GM18870 (cell line): ENCODE results near the gene DCP1B.
"Not testable (repeated sequence)": the region's sequence is repeated elsewhere in the genome, so short reads cannot be mapped to it uniquely, and the experiment has no call there.

Experiments
- ATAC-seq: cut with Tn5 transposase; IDR thresholded peaks from one replicate; pipeline ENCODE4 v1.9.1; 2021; ENCODE audit warnings: moderate library complexity; ENCODE audit not compliant: unreplicated experiment

Gene DCP1B

GRCh38 chr12:1977109-1977508 lies 27.1 kb downstream of the DCP1B start:
- no peak for ATAC-seq

DNA sequence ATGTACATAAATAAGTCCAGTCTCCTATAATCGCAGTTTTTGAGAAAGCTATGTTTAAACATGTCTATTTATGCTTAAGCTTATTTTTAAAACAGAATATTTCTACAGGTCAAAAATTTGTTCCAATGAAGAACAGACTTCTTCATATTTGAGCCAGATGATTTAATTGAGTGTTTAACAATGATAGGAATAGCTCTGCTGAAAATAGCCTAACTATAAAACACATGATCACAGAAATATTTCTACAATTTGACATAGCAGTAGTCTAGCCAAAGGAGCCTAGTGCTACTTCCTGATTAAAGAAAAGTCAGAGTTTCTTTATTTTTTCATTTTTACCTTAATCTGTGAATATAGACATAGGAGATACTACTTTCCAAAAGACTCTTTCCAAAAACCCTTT lies 29.4 kb downstream of the DCP1B start:
- no peak for ATAC-seq

GRCh38 chr12:1972856-1973317 lies 31.4 kb downstream of the DCP1B start:
- no peak for ATAC-seq

DNA sequence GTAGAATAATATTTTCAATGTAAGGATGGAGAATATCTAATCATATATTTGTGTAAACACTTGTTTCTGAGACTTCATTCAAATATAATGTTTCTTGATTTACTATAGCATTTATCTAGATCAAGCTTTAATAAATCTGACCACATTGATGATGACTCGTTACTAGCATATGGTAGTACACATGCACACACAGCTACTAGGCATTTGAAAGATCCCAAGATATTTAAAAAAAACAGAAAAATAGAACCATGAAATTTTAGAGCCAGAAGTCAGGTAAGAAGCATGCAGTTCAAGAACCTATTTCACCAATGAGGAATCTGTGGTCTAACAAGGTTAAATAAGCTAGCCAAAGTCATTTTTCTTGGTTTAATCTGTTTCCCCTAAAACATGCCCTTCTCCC lies 32.0 kb downstream of the DCP1B start:
- ATAC-seq: no peak

- ATAC-seq: no peak
Observed at GRCh38 chr12:1970331-1970900, 33.8 kb downstream of the DCP1B start.

DNA sequence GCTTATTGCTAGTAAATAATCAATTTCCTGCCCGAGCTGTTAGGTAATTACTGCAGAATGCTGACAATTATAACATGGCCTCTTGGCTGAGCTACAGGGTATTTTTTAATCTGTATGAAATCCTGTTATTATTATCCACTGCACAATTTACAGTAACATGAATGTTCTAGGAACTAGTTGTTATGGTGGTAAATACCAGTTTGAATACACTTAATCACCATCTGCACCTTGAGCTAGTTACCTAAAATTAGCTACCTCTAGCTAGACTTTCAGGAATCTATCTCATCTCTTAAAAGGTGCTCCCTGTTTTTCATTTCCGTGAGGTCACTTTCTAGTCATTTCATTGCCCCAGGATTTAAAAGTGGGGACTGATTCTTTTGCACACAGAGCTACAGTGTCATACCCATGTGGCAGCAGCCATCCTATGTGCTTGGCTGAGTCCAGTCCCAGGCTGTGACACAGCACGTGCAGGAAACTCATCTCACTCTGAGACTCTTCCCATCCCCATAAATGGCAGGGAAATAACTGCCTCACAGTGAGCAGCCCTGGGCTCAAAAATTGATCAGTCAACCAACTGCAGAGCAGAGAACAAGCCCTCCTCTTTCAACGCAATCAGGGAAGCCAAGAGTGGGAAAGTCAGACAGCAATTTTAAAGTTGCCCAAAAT lies 37.6 kb downstream of the DCP1B start:
- ATAC-seq: no peak

GRCh38 chr12:1965916-1966315 lies 38.3 kb downstream of the DCP1B start:
- ATAC-seq: no peak

GRCh38 chr12:1962051-1963020 lies 41.9 kb downstream of the DCP1B start:
- no peak for ATAC-seq

DNA sequence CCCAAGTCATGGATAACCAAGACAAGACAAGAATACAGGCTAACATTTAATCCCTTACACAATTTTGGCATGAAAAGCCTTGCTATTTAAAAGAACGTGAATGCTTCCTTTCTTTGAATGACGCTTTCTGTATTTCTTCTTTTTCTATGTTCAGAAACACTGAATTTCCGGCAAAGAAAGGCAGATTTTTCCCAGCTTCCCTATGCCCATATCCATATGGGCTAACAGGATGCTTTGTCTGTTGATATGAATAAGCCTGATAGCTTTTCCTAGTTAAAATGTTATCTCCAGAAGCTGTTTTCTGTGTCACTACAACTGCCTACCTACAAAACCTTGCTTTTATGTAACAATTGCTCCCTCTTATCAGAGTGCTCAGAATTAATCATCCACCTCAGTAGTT lies 47.5 kb downstream of the DCP1B start:
- no peak for ATAC-seq

GRCh38 chr12:1949771-1950470 lies 54.3 kb downstream of the DCP1B start:
- ATAC-seq: no peak

GRCh38 chr12:1948883-1949282 lies 55.4 kb downstream of the DCP1B start:
- no peak for ATAC-seq

GRCh38 chr12:1947081-1947480 lies 57.2 kb downstream of the DCP1B start:
- ATAC-seq: no peak

- no peak for ATAC-seq
Observed at GRCh38 chr12:1946296-1946695, 58.0 kb downstream of the DCP1B start.

DNA sequence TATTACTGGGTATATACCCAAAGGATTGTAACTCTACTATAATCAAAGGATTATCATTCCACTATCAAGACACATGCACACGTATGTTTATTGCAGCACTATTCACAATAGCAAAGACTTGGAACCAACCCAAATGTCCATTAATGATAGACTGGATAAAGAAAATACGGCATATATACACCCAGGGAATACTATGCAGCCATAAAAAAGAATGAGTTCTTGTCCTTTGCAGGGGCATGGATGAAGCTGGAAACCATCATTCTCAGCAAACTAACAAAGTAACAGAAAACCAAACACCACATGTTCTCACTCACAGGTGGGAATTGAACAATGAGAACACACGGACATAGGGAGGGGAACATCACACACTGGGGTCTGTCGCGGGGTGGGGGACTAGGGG lies 58.8 kb downstream of the DCP1B start:
- not testable (repeated sequence) for ATAC-seq

- no peak for ATAC-seq
Observed at GRCh38 chr12:1939801-1940607, 64.3 kb downstream of the DCP1B start.

GRCh38 chr12:1939331-1939730 lies 64.9 kb downstream of the DCP1B start:
- no peak for ATAC-seq

- ATAC-seq: no peak
Observed at GRCh38 chr12:1937481-1938224, 66.6 kb downstream of the DCP1B start.

DNA sequence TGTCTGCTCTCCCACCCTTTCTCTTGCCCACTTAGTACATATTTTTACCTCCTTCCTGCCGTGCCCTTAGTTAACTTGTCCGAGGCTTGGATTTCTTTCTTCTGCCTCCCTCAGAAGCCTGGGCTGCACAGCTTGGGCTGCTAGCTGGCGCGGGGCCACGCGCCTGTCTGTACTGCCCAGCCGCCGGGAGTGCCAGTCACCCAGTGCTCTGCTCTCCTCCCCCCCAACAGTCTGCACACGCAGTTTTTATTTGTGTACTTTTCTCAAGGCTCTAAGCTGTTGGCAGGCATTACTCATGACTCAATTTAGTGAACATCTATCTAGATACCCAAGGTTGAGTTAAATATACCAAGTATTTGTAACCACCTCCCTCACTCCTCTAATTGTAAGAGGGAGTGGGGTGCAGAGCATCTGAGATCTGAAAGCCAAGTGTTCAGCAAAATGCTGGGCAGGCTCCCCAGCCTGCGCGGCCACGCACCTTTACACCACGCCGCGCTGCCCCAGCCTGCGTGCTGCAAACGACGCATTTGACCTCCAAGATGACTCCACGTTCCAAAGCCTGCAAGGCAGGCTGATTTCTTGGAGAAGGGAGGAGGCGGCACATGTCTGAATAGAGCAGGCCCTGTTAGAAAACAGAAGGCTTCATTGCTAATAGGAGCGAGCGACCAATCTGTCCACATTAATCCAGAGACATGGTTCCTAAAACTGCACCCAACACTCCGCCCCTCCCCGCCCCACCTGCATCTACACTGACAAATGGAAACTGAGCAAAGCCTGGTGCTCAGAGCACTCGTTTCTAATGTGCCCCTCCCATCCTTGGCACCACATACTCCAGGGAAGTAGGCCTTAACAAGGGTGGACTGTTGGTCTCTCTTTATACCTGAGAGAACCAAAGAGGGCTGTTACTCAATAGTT lies 67.6 kb downstream of the DCP1B start:
- ATAC-seq: no peak
